Dedifferentiated amniotic fluid mesenchymal stem cell (primary cell): ENCODE data around the gene SLC2A4RG.

Experiments
- DNase-seq: peaks from one replicate; pipeline ENCODE4 v3.0.0-alpha.2; 2016; ENCODE audit errors: extremely low spot score

Gene SLC2A4RG

GRCh38 chr20:63739130-63740069 is at the start of gene SLC2A4RG:
SLC2A4RG (plus strand) TSS chr20:63739776; CDS start chr20:63739913, 137 bp downstream.
- DNase-seq = peak; percentile 55

GRCh38 chr20:63690003-63690897 is 49.3 kb upstream of the SLC2A4RG start:
- no peak for DNase-seq

GRCh38 chr20:63690898-63691710 is 48.5 kb upstream of the SLC2A4RG start:
- DNase-seq = no peak

GRCh38 chr20:63691711-63692435 is 47.7 kb upstream of the SLC2A4RG start:
- DNase-seq = no peak

- no peak for DNase-seq
Measured at GRCh38 chr20:63692436-63693082, 47.0 kb upstream of the SLC2A4RG start.

- DNase-seq = no peak
Measured at GRCh38 chr20:63693083-63693732, 46.4 kb upstream of the SLC2A4RG start.

- DNase-seq = no peak
Measured at GRCh38 chr20:63693733-63694583, 45.6 kb upstream of the SLC2A4RG start.

GRCh38 chr20:63694584-63695423 is 44.8 kb upstream of the SLC2A4RG start:
- DNase-seq = no peak

- no peak for DNase-seq
Measured at GRCh38 chr20:63695424-63696305, 43.9 kb upstream of the SLC2A4RG start.

- no peak for DNase-seq
Measured at GRCh38 chr20:63696306-63696627, 43.3 kb upstream of the SLC2A4RG start.

GRCh38 chr20:63696628-63697356 is 42.8 kb upstream of the SLC2A4RG start, which contains the start of gene TNFRSF6B:
TNFRSF6B (plus strand) TSS chr20:63696652; CDS start chr20:63696768, 116 bp downstream.
- DNase-seq = no peak

GRCh38 chr20:63697357-63697867 is 42.2 kb upstream of the SLC2A4RG start:
- DNase-seq = no peak

- no peak for DNase-seq
Measured at GRCh38 chr20:63697868-63698545, 41.6 kb upstream of the SLC2A4RG start.

- DNase-seq = peak; percentile 32
Measured at GRCh38 chr20:63698739-63699465, 40.7 kb upstream of the SLC2A4RG start.
